GM19238 (cell line): ENCODE measurements around the gene STRA6.

Source experiments
- DNase-seq: peaks from one replicate; pipeline ENCODE4 v3.0.0; 2011; ENCODE audit warnings: low spot score; ENCODE audit not compliant: insufficient read length

The STRA6 gene

DNA sequence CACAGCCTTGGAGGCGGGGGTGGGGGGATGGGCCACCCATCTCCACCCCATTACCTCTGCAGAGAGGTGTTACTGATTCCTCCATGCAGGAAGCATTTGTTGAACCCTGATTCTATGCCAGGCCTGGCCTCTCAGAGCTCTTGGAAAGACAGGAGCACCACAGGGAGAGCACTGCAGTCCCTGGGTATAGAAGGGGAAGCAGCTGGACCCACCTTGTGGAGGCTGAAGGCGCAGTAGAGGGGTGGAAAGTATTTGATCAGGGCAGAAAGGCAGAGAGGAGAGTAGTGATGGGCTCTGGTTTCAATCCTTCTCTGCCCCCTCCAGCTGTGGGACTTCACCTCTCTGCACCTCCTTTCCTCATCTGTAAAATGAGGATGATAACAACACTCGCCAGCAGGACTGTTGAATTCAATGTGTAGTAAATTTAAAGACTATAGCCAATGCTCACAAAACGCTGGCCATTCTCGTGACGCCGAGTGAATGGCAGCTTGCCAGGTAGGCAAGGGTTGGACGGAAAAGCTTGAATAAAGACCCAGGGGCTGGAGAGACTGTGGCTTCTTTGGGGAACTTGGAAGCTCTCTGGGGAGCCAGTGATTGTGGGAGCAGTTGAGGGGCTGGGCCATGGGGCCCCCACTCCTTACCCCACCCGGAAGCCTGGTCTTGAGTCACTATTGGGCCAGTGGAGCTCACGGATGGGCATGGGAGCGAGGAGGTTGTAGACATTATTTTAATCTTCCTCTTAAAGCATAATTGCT is 25.6 kb upstream of the STRA6 start:
- no peak for DNase-seq

DNA sequence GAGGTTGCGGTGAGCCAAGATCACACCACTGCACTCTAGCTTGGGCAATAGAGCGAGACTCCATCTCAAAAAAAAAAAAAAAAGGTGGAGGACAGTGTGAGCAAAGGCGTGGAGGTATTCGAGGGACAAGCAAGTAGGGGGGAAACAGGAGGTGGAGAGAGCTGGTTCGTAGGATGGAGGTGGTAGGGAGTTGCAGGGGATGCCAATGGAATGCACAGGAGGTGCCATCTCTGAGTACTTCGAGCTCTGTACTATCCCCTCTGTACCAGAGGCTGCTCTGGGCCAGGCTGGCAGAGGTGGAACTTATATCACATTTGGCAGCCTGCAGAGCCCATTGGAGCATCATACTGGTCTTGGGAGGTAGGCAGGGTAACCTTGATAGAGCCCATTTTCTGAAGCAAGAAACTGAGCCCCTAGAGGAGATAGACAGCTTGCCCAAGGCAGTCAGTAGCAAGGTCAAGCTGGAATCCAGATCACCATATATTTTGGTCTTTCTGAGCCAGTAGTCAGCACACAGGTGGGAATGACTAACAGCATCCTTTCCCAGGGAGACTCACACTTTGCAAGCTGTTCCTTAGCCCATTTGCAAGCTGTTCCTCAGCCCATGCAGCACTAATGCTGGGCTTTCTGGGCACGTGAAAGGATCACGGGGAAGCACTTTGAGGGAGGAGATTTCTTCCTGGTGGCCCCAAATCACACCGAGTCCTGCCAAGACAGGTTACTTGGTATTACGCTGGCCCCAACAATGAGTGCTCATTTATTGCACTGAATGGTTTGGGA is 24.4 kb upstream of the STRA6 start:
- DNase-seq, result no peak

DNA sequence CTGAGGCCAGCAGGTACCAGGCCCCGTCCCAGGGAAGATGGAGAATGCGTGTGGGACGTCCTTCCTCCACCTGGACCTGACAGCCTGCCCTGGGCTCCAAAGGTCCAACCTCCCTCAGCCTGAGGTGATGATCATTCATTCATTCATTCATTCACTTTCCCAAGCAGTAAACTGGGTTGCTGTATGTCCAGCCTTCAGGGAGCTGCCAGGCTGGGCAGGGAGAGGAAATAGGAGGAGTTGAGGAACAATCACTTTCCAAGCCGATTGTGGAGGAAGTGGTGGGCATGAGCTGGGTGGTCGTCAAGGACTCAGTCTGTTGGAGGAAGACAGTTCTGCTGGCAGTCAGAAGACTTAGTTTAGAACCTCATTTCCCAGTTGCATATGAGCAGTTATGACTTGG is 23.3 kb upstream of the STRA6 start:
- DNase-seq, result no peak

DNA sequence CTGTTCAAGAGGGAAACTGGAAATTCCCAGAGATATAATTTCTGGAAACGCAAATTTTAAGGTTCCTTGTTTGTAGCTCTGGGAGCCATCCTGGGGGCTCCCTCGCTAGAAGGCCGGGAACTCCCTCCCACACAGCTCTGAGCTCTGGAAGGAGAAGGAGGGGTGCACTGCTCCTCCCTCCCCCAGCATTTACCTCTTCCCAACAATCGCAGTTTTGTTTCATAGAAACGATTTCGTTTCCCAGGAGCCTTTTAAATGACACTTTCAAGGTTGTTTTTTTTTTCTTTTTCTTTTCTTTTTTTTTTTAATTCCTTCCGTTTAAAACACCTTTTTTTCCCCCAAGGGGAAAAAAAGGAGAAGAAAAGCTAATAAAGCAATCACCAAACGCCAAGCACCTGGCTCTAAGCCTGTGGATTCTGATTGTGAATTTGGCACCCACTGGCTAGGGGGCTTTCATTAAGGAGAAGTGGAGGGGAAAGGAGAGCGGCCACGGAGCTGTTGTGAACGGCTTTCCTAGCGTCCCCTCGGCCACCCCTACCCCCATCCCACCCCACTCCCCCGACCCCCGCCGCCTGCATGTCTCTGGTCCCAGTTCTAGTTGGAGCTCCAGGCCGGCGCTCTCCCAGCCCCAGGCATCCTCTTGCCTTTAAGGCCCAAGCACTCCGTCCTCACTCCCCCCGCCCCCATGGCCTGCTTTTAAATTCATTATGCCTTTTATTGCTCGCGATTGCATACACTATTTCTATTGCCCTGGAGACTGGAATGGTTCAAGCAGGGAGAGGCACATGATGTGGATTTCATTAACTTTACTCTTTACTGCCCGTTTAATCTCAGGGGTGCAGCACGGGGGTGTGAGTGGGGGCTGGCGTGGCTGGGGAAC is 19.9 kb upstream of the STRA6 start:
- no peak for DNase-seq

DNA sequence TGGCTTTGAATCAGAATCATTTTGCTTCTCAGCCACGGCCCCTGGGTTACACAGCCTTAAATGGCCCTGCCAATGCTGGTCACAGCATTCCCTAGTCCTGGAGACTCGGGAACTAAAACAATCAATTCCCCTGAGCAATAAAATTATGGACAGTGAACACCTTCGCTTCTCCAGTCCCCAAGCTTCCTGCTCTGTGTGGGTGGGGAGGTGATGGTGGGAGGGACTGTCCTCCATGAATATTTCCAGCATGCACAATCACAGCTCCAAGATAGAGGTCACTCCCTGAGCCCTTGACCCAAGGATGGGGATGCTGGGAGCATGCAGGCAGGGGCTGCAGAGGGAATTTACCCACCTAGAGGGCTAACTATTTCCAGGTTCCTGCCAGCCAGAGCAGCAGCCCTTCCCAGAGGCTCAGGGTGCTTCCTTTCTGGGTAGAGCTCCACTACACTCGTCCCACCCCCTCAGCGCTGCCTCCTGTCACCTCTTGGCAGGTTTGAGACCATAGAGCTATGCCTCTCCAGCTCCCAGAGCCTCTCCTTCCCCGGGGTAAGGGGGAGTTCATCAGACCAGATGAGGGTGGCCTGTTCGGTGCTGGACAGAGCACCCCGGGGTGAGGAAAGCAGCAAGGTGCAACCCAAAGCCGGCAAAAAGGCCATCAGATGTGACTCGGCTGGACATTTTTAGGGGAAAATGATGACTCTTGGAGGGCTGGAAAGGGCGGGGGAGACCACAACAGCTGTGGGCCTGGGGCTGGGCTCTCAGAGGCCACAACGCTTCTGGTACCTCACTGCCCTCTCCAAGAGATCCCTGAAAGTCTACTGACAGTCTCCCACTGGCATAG is 19.0 kb upstream of the STRA6 start:
- DNase-seq, result no peak

DNA sequence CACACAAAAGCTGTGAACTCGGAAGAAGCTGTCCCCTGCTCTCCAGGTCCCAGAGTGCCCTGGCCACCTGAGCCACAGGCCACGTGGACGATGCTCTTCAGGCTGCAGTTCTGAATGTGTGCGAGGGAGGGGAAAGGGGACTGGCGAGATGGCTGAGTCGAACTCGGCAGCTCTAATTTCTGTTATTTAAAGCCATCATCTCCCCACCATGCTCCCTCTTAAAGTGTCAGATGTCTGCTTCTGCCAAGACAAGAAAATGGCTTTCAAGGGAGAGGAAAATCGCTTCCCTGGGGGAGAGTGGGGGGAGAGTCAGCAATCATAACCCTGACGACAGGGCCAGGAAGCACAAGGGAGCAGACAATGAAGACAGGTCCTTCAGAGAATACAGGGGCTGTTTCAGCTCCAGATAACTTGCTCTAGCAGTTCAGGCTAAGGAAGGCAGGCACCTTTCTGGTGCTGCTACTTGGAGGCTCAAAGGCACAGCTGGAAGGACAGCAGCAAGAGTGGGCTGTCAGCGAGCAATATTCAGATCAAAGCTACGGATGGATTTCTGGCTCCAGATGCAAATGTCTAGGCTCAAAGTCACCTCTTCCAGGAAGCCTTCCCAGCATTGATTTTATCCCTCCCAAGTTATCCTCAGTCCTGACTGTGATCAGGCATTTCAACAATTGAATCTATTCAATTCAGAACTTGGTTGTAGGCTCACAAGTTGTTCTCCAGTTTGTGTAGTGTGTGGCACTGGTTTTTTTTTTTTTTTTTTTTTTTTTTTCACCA is 18.1 kb upstream of the STRA6 start:
- no peak for DNase-seq

DNA sequence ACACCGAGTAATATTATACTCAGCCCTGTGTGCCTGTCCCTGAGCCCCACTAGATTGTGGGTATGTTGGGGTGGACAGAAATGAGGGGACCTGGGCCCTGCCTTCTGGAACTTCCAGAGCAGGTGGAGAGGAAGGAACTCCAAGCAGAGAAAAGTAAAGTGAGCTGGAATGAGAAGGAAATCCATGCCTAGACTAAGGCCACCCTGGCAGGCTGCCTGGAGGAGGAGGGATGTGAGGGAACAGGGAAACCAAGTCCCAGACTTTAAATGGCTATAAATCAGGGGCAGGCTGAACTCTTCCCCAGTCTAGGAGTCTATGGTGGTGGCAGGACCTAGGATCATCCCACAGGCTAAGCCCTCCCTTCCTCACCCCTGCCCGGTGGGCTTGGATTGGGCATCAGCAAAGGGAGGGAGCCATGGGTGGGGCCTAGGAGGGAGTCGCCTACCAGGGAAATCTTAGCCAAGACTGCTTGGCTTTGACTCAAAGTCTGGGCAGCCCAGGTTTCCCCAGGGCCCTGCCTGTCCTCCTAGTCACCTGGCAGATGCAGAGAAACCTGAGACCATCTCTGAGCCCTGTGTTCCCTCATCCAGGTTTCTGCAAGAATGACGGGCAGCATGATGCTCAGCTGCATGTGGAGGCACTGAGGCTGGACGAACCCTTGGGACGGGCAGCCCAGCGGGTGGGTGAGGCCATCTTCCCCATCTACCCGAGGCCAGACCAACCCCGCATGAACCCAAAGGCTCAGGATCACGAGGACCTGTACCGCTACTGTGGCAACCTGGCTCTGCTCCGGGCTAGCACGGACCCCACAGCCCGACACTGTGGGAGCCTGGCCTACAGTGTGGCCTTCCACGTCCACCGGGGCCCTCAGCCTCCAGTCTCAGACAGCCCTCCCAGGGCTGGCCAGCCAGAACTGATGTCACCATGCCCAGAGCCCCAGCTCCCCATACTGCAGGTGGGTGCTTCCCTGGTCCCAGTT is 15.6 kb upstream of the STRA6 start:
- no peak for DNase-seq

DNA sequence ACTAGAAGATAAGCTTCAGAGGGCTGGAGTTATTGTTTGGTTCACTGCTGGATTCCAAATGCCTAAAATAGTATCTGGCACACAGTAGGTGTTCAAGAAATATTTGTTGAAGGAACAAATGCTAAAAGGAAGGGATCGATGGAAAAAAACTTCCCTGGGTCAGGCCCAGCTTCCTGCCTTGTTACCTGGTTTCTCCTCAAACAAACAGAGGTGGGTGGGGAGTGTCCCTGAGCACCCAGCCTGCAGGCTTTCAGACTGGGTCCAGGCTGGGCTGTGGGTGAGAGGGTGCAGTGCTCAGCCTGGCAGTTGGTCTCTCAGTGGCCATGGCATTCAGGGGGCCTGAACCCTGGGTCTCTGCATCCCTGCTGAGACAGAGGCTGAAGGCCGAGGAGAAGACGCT is 14.4 kb upstream of the STRA6 start:
- DNase-seq, result no peak

DNA sequence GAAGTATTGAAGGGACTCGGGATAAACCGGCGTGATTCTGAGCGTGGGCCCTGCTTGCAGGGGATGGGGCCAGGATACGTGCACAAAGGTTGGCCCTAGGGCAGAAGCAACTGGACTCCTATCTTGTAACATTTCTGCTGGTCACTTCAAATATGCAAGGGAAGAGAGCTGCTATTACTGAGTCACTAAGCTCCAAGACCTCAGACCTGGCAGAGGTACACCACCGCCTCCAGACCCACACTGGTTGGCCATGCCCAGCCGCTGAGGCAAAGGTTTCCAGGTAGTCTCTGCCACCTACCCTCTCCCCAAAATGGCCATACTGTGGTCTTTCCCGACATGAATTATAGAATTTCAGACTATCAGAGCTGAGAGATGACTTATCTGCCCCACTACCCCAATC is 13.4 kb upstream of the STRA6 start:
- DNase-seq, result no peak

DNA sequence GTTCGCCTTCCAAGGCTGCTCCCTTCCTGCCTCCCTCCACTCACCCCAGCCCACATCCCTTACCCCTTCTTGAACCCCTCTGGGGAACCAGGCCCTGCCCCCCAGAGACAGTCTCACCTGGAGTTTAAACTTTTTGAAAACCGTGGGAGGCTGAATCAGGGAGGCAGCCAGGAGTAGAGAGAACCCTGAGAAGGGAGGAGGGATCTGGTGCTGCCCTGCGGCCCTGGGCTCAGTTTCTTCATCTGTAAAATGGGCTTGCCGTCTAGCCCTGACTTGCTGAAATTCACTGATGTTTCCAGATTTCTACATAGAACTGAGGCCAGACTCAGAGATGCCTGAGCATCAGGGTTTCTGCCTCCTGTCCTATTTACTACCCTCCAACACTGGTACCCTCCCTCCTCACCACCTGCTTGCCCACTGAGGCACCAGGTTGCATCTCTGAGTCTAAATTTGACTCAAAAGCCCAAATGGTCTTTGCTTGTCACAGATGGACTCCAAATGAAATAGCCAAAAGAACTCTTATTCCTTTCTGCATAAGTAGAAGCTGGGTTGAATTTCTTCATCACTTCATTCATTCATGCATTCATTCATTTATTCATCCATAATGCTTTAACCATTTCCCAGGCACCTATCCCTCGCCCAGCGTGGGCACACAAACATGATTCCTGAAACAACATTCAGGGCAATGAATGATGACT is 11.9 kb upstream of the STRA6 start:
- DNase-seq, result no peak

DNA sequence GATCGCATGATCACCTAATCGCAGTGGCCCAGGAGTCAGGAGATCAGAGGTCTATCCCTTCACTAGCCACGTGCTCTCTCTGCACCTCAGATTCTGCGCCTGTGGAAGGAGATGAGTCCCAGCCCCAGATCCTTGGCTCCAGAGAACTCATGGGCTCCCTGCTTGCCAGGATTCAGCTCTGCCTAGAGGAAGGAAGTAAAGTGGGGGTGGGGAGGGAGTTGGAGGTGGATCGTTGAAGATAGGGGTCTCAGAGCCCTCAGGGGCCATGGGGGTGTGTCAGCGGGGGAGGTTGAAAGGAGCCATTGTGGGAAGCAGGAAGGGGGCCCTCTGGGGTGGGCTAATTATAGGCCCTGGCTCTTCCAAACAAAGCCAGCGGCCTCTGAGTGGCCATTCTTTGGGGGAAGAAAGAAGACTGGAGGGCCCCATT is 11.3 kb upstream of the STRA6 start:
- no peak for DNase-seq

DNA sequence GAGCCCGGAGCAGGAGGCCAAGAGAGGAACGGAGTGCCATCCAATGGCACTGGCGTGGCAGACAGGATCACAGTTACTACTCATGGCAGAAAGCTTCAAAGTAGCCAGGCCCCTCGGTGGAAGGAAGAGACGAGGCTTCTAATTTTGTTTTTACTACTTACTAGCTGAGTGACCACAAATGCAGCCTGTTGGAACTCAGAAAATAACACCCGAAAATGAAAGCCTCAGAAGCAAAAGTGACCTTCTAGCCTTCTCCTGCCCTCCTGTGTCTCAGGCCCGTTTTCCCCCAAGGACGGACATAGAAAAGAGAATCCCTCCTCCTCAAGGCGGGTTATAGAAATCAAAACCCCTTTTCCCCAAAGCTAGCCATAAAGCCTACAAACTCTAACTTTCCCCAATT is 9.9 kb upstream of the STRA6 start:
- peak; percentile 34 for DNase-seq

DNA sequence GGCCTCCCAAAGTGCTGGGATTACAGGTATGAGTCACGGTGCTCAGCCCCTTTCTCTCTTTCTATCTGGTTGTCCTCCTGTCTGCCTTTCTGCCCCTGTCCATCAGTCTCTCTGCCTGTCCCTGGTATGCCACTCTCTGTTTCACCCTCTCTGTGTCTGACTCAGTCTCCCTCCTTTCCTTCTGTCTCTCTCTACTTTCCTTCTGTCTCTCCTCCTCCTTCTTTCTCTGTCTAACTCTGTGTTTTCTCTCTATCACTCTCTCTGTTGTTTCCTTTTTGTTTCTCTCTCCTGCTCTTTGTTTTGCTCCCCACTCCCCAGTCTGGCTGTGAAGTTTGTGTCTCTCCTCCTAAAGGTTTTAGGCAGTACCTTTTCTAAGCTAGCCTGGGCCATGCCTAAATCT is 9.1 kb upstream of the STRA6 start:
- no peak for DNase-seq

DNA sequence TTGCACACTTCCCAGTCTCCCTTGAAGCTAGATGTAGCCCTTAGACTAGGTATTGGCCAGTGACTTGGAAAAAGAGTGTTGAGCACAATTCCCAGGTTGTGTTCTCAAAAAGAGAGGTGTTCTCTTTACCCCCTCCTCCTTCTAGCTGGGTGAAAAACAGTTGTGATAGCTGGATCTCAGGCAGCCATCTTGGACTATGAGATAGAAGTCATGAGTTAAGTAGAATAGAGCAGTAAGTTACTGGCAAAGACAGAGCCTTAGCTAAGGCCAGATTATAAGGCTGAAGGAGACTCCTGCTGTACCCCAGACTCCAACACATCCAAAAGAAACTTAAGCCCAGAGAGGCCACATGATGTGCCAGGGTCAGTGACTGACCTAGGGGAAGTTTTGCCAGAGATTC is 8.1 kb upstream of the STRA6 start:
- no peak for DNase-seq

DNA sequence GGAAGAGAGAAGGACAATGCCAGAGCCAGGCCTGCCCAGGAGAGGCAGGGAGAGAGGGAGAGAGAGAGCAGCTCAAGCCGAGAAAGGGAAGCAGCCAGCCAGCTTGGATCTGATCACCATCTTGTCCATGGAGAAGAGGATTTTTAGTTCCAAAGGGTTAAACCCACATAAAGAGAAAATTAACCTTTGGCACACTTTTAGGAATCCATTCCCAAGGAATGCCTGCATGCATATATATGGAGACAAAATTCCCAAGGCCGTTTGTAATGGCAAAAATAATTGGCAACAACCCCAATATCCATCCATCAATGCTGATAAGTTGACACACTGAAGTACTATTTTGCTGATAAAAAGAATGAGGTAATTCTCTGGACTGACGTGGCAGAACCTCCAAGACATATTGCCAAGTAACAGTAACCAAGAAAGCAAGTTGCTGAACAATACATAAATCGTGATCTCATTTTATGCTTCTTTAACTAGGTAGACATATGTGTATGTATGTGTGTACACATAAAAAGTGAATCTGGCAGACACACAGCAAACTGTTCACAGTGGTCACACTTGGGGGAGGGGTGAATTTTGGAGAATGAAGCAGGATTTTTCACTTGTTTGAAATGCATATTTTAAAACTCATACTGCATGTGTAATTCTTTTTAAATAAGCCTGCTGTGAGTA is 7.5 kb upstream of the STRA6 start:
- no peak for DNase-seq

DNA sequence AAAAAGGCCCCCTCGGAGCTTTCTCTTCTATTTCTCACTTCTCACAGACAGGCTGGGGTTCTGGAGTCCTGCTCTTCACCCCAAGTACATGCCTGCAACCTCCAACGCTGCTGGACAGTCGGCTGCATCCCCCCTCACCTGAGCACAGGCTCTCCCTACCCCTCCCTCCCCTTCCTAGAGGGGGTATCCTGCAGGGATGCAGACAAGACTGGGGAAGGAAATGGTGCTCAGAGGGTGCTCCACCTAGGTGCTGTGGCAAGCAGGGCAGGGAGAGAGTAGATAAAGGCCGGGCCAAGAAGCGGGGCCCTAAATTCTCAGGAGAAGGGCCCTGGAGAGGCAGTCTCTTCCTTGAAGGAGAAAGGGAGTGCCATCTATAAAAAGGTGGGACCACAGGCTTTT is 7.0 kb upstream of the STRA6 start:
- DNase-seq, result no peak

DNA sequence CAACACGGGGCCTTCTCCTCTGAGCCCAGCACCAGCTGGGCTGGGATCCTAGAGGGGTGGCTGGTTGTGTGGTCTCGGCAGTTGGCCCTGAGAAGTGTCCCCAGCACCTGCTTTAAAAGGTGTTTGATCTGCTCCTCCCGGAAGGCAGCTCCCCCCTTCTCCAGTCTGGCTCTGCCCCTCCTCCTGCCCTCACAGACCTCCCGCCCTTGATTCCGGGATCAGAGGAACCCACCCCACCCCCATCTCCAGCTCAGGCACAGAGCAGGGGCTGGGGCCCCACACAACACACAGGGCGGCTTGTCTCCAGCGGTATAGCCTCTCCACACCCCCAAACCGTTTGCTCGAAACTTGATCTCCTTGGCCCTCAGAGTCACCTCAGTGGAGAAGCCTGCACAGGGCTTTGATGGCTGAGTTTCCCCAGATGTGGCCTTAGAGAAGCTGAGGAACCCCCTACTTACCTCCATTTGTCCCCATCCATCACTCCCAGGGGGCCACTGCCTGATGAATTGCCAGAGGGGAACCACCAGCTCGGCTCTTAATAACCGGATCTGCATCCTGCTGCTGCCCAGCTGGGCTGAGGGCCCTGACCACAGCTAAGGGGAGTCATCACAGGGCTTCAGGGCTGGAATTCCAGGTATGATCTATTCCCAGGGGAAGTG is 6.4 kb upstream of the STRA6 start:
- DNase-seq, result no peak
